ENCODE measurements around the gene DCDC1. TPM values are rescaled to one million over a fixed set of nuclear protein-coding genes. Genes with fewer than 3 reads are reported as not detected.

DCDC1 gene
- total and polyA plus RNA-seq, 2 experiments from 2014 or later: 1.1 TPM; not detected in 1

DNA sequence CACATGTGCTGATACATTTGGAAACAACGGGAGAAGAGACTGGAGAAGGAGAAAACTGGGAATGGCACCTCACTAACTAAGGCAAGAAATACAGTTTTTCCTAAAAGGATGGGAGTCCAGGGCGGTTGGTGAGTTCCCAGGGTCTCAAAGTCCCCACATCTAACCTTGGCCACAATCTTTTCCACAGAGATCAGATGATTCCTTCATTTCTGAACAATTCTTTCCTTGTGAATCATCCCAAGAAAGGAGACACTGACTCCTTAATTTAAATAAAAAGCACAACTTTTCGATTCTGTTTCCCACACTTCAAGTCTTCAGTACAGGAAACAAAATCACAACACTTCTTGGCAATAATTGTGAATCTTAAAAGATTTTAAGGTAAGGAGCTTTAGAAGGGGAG lies 384.7 kb downstream of the DCDC1 start:
- Histone ChIP-seq H3K4me1 (ENCODE audit: low read depth) (no peaks in the 10 kb centered on the region), H3K27ac (no peak overlapping the region), H3K36me3 (no peaks in the 10 kb centered on the region), H3K27me3 (no peaks in the 10 kb centered on the region), H3K4me3 (no peak overlapping the region), H3K9me3 (ENCODE audit: low read depth) (no peaks in the 10 kb centered on the region)
- TF ChIP-seq, protein P1, sequence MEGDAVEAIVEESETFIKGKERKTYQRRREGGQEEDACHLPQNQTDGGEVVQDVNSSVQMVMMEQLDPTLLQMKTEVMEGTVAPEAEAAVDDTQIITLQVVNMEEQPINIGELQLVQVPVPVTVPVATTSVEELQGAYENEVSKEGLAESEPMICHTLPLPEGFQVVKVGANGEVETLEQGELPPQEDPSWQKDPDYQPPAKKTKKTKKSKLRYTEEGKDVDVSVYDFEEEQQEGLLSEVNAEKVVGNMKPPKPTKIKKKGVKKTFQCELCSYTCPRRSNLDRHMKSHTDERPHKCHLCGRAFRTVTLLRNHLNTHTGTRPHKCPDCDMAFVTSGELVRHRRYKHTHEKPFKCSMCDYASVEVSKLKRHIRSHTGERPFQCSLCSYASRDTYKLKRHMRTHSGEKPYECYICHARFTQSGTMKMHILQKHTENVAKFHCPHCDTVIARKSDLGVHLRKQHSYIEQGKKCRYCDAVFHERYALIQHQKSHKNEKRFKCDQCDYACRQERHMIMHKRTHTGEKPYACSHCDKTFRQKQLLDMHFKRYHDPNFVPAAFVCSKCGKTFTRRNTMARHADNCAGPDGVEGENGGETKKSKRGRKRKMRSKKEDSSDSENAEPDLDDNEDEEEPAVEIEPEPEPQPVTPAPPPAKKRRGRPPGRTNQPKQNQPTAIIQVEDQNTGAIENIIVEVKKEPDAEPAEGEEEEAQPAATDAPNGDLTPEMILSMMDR (IDR thresholded peaks at IDR 0.05; ENCODE audit: low read depth, low read length): no peak
- no peak for DNase-seq (ENCODE audit: low read depth in 1 of 2, low spot score in 1 of 2)

DNA sequence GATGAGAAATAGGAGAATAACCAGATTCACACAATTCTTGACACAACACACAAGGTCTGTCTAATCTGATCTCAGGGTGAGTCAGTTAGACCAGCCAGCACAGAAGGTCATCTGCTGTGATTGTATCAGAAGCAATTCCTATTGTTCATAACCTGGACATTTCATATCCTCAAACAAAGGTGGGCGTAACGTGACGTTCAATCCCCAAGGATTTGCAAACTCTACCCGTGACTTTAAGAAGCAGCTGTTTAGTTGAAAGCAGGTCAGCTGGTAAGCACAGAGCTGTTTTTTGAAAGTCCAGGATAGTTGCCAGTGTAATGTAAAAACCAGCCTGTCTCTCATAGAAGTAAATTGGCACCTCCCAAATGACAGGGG lies 385.1 kb downstream of the DCDC1 start:
- no peaks in the 10 kb centered on the region for H3K27me3 ChIP-seq
- H3K4me3 ChIP-seq: no peak overlapping the region
- DNase-seq (ENCODE audit: low read depth in 1 of 2, low spot score in 1 of 2): peak in 1 of 2 donors; percentile 28
- H3K4me1 ChIP-seq (ENCODE audit: low read depth): no peaks in the 10 kb centered on the region
- H3K27ac ChIP-seq: no peak overlapping the region
- H3K9me3 ChIP-seq (ENCODE audit: low read depth): no peaks in the 10 kb centered on the region
- no peaks in the 10 kb centered on the region for H3K36me3 ChIP-seq
- TF ChIP-seq, protein P1 (IDR thresholded peaks at IDR 0.05; ENCODE audit: low read depth, low read length): no peak

DNA sequence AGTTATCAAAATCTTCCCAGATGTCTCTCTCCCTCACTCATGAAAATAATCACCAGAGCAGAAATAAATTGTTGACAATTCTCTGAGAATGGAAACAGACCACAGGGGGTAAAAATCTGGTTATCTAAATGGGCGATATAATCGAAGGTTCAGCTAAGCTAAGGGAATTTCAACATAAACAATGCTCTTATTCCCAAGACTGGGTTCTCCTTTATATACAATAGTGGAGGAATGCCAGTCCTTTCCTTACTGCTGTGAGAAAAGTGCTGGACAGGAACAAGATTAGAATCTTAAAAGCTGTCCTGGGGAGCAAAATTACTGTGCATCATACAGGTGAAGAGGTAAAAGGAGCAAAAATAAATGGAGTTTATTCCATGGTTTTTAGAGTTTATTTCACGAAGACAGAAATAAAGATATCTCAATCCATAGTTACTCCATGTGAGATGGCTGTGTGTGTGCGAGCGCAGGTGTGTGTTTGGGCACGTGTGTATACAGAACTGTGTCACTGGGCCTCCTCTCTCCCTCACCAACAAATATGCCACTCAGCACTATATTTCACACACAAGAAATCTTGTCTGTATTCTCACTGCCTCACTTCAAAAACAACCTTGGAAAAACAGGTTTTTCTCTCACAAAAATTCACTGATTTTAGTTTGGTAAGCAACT lies 385.6 kb downstream of the DCDC1 start:
- TF ChIP-seq, protein P1 (IDR thresholded peaks at IDR 0.05; ENCODE audit: low read depth, low read length): no peak
- H3K4me1 ChIP-seq (ENCODE audit: low read depth): no peaks in the 10 kb centered on the region
- no peak overlapping the region for H3K4me3 ChIP-seq
- no peaks in the 10 kb centered on the region for H3K9me3 ChIP-seq (ENCODE audit: low read depth)
- H3K27ac ChIP-seq: no peak overlapping the region
- no peak for DNase-seq (ENCODE audit: low read depth in 1 of 2, low spot score in 1 of 2)
- no peaks in the 10 kb centered on the region for H3K36me3 ChIP-seq
- H3K27me3 ChIP-seq: no peaks in the 10 kb centered on the region

DNA sequence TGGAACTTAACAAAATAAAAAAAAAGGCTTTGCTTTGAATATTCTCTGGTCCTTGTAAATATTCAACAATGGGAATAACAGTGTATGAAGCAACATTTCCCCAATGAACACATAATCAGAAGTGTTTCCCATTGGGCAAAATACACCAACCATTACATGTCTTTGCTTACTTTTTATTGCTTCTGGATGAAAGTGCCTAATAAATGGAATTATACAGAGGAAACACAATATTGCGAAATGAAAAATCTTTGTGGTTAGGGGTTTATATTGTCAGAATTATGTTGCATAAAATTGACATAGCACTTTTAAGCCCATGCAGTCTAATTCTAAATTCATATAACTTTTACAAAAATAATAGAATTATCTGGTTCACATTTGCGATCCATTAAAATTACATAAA lies 386.4 kb downstream of the DCDC1 start:
- DNase-seq (ENCODE audit: low read depth in 1 of 2, low spot score in 1 of 2): no peak
- H3K4me1 ChIP-seq (ENCODE audit: low read depth): no peaks in the 10 kb centered on the region

DNA sequence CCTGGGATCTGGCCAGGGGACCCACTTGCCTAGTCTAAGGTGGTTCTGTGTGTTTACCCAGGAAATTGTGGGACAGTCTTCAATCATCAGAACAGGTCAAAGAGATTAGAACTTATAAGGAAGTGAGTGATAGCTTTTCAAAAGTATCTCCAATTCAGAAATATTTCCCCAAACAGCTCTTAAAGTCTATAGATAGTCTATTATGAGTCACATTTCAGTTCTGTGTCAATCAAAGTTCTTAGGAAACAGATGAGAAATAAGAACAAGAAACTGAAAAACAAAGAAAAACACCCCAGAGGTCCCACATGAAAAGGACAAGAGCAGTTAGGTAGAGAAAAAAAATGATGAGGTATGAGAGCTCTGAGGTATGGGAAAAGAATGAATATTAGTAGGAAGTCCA lies 402.0 kb downstream of the DCDC1 start:
- H3K4me3 ChIP-seq: no peak overlapping the region
- no peaks in the 10 kb centered on the region for H3K9me3 ChIP-seq (ENCODE audit: low read depth)
- no peaks in the 10 kb centered on the region for H3K36me3 ChIP-seq
- TF ChIP-seq, protein P1 (IDR thresholded peaks at IDR 0.05; ENCODE audit: low read depth, low read length): no peak
- no peak overlapping the region for H3K27ac ChIP-seq
- no peaks in the 10 kb centered on the region for H3K4me1 ChIP-seq (ENCODE audit: low read depth)
- no peak for DNase-seq (ENCODE audit: low read depth in 1 of 2, low spot score in 1 of 2)
- H3K27me3 ChIP-seq: no peaks in the 10 kb centered on the region

More for the DNA sequence above, 386.4 kb downstream of the DCDC1 start:
- Histone ChIP-seq H3K27ac (no peak overlapping the region), H3K36me3 (no peaks in the 10 kb centered on the region), H3K27me3 (no peaks in the 10 kb centered on the region), H3K9me3 (ENCODE audit: low read depth) (no peaks in the 10 kb centered on the region), H3K4me3 (no peak overlapping the region)
- TF ChIP-seq, protein P1 (IDR thresholded peaks at IDR 0.05; ENCODE audit: low read depth, low read length): no peak
